Measurements from ENCODE around the gene GRM5. TPM values are rescaled to one million over a fixed set of nuclear protein-coding genes. Genes with fewer than 3 reads are reported as not detected.

Gene GRM5
- total and polyA plus RNA-seq, 2 donors from 2014 or later = 0.06 to 0.63 TPM

- Histone ChIP-seq H3K9ac (ENCODE audit: low read length in 3 of 3) (no peak overlapping the region), H3K9me3 (ENCODE audit: control insufficient read depth in 2 of 3, insufficient read depth in 1 of 3, low read length in 3 of 3) (no peaks in the 10 kb centered on the region), H3K4me3 (ENCODE audit: low read length in 3 of 3) (no peak overlapping the region), H3K27me3 (ENCODE audit: control insufficient read depth, insufficient read depth, low read length) (no peaks in the 10 kb centered on the region), H3K4me1 (ENCODE audit: control insufficient read depth in 2 of 3, insufficient read depth in 2 of 3, low read depth in 1 of 3, low read length in 3 of 3) (no peaks in the 10 kb centered on the region), H3K27ac (ENCODE audit: low read depth in 2 of 2, low read length in 2 of 2) (no peak overlapping the region), H3K36me3 (ENCODE audit: control insufficient read depth in 2 of 3, insufficient read depth in 3 of 3, low read length in 3 of 3) (no peaks in the 10 kb centered on the region)
- DNase-seq (no peak), FAIRE-seq (no peak)
- intact Hi-C loops (cut with DNase I) = no loop called here
- TF ChIP-seq, protein P1, sequence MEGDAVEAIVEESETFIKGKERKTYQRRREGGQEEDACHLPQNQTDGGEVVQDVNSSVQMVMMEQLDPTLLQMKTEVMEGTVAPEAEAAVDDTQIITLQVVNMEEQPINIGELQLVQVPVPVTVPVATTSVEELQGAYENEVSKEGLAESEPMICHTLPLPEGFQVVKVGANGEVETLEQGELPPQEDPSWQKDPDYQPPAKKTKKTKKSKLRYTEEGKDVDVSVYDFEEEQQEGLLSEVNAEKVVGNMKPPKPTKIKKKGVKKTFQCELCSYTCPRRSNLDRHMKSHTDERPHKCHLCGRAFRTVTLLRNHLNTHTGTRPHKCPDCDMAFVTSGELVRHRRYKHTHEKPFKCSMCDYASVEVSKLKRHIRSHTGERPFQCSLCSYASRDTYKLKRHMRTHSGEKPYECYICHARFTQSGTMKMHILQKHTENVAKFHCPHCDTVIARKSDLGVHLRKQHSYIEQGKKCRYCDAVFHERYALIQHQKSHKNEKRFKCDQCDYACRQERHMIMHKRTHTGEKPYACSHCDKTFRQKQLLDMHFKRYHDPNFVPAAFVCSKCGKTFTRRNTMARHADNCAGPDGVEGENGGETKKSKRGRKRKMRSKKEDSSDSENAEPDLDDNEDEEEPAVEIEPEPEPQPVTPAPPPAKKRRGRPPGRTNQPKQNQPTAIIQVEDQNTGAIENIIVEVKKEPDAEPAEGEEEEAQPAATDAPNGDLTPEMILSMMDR (IDR thresholded peaks at IDR 0.05; ENCODE audit: borderline replicate concordance, extremely low read depth, insufficient read depth) = no peak
These were observed 448.6 kb downstream of the GRM5 start for GRCh38 chr11:88617226-88617625.

DNA sequence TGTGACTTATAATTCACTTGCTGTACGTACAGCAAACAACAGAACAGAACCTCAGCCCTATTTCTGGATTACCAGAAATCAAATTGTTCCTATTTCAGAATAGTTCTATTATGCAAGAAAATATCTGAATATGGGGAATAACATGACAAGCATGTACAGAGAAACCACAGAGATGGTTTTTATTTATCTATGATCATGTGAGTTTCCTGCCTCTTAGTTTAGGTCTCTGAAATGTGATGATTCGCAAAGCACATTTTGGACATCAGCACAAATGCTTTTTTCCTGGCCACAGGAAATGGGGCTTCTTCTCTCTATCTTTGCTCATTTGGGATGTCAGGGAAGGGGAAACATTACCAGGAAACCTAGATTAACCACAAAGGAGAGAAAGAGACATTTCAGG lies 461.5 kb downstream of the GRM5 start:
- TF ChIP-seq, protein P1 (IDR thresholded peaks at IDR 0.05; ENCODE audit: borderline replicate concordance, extremely low read depth, insufficient read depth) = no peak
- FAIRE-seq (no peak), DNase-seq (no peak)
- Histone ChIP-seq H3K36me3 (ENCODE audit: control insufficient read depth in 2 of 3, insufficient read depth in 3 of 3, low read length in 3 of 3) (no peaks in the 10 kb centered on the region), H3K4me3 (ENCODE audit: low read length in 3 of 3) (no peak overlapping the region), H3K4me1 (ENCODE audit: control insufficient read depth in 2 of 3, insufficient read depth in 2 of 3, low read depth in 1 of 3, low read length in 3 of 3) (no peaks in the 10 kb centered on the region), H3K9ac (ENCODE audit: low read length in 3 of 3) (no peak overlapping the region), H3K27me3 (ENCODE audit: control insufficient read depth, insufficient read depth, low read length) (no peaks in the 10 kb centered on the region), H3K9me3 (ENCODE audit: control insufficient read depth in 2 of 3, insufficient read depth in 1 of 3, low read length in 3 of 3) (no peaks in the 10 kb centered on the region), H3K27ac (ENCODE audit: low read depth in 2 of 2, low read length in 2 of 2) (no peak overlapping the region)
- intact Hi-C loops (cut with DNase I) = no loop called here

DNA sequence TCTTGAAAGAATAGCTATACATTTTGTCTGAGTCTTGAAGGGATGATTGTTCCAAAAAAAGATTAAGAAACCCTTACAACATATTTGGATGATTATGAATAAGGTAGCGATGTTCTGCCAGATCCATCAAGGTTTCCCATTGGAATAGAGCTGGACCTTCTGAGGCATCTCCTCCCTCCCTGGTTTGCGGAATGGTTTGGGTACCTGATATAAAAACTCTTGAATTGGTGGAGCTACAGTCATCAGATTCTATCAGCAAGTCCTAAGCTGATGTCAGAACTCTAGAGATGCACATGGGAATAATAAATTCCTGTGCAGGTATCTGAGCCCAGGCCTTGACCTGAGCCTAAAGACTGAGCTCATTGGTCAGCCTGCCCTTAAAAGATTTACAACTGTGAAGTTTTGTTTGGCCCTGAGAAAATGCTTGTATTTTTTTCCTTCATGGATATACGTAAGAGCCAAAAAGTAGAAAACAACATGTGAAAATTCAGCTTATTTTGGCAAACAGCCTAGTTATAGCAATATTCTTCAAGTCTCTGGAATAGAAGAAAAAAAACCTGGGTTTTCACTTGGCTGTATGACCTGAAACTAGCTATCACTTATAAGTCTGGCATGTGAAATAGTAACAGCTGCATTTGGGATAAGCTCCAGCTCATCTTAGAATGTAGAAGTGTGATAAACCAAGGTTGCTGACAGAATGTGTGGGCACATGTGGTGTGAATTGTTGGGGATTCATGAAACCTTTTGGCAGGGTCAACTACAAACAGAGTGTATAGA lies 462.5 kb downstream of the GRM5 start:
- Histone ChIP-seq H3K4me1 (ENCODE audit: control insufficient read depth in 2 of 3, insufficient read depth in 2 of 3, low read depth in 1 of 3, low read length in 3 of 3) (no peaks in the 10 kb centered on the region), H3K27me3 (ENCODE audit: control insufficient read depth, insufficient read depth, low read length) (no peaks in the 10 kb centered on the region), H3K4me3 (ENCODE audit: low read length in 3 of 3) (no peak overlapping the region), H3K27ac (ENCODE audit: low read depth in 2 of 2, low read length in 2 of 2) (no peak overlapping the region), H3K9ac (ENCODE audit: low read length in 3 of 3) (no peak overlapping the region), H3K36me3 (ENCODE audit: control insufficient read depth in 2 of 3, insufficient read depth in 3 of 3, low read length in 3 of 3) (no peaks in the 10 kb centered on the region), H3K9me3 (ENCODE audit: control insufficient read depth in 2 of 3, insufficient read depth in 1 of 3, low read length in 3 of 3) (no peaks in the 10 kb centered on the region)
- TF ChIP-seq, protein P1 (IDR thresholded peaks at IDR 0.05; ENCODE audit: borderline replicate concordance, extremely low read depth, insufficient read depth) = no peak
- FAIRE-seq = no peak
- intact Hi-C loops (cut with DNase I) = no loop called here
- peak in 2 of 5 donors; percentile 8 to 22 for DNase-seq

All from kidney (tissue), 14 donors.